NCI-H1105 (cell line): ENCODE measurements around the gene RAPGEF4.
A peak's percentile ranks its signal among the peaks of the same experiment; 100 is the strongest.
"Not testable (repeated sequence)": the region's sequence is repeated elsewhere in the genome, so short reads cannot be mapped to it uniquely, and the experiment has no call there.

Source experiments
- DNase-seq: peaks from one replicate; lab custom pipeline; 2025; lab: John Stamatoyannopoulos, UW

Gene RAPGEF4

DNA sequence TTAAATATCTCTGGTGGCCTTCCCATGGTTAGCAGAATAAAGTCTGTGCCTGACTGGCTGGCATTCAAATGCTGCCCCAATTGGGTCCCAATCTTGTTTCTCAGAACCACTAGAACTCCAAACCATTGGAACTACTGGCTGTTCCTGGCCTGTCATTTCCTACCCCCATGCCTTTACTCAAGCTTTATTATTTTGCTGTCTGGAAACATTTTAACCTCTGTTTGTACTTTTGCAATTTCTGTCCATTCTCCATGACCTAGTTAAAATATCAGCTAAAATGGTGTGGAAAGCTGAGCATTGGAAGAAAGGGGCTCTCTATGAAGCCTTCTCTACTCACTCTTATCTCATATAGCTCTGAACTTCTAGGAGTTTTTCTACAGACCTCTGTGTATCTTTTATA, 38.7 kb downstream of the RAPGEF4 start:
- DNase-seq = no peak

GRCh38 chr2:172775319-172775718, 39.7 kb downstream of the RAPGEF4 start:
- no peak for DNase-seq

GRCh38 chr2:172777431-172777830, 41.8 kb downstream of the RAPGEF4 start:
- no peak for DNase-seq

- DNase-seq = no peak
Measured at GRCh38 chr2:172782506-172783164, 47.0 kb downstream of the RAPGEF4 start.

DNA sequence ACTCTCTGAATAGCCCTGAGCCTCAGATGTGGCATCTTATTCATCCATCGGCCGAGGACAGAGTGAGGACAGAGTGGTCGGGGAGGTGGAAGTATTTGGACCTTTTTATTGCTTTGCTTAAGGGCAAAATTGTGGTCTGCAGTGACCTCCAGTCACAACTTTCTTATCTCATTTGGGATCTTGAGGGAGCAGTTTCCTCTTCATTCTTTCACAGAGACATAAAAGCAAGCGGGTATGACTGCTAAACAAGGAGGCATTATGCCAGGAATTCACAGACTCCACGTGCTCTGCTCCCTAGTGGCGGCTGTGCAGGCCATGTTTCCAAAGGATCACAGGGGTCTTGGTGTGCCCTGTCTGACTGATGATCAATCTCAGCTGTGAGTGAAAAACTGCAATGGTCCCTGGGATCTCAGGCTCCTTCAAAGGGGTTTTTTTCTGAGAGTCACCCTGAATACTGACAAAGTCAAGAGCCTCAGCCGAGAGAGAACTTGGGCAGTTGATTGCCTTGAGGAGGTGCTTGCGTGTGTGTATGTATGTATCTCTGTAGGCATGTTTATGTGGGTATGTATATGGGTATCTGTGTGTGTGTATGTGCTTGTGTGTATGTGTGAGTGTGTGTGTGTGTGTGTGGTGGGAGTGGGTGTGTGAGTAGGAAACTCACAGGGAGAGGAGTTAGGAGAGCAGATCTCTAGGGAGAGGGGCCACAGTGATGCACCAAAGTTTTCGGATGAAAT, 47.7 kb downstream of the RAPGEF4 start:
- DNase-seq = no peak

DNA sequence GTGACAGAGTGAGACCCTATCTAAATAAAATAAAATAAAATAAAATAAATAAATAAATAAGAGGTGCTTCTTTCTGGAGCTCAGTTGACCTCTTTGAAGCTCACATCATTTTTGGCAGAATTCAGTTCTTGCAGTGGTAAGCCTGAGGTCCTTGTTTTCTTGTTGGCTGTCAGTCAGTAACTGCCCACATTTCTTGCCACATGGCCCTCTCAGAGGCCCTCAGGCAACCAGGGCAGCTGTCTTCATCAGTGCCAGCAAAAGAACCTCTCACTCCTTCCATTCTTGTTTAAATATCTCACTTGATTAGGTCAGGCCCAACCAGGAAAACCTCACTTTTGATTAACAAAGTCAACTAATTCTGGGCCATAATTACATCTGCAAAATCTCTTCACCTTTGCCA, 53.2 kb downstream of the RAPGEF4 start:
- DNase-seq = no peak

GRCh38 chr2:172790404-172790803, 54.8 kb downstream of the RAPGEF4 start:
- no peak for DNase-seq

DNA sequence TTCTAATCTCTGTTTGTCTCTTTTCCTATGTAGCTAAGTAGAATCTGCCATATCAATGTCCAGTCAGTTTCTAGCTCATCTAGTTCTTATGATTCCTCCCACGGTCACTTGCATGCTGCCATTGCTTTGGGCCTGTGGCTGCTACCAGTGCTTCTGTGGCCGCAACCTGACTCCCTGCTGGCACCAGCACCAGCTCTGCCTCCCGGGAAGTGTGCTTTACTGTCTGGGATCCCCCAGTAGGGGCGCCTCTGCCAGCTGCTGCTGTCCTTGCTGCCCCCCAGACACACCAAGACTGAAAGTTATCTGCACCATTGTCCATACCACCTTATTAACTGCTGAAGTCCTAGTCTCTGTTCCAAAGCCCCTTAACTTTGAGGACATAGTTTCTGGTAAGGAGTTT, 56.3 kb downstream of the RAPGEF4 start:
- no peak for DNase-seq

DNA sequence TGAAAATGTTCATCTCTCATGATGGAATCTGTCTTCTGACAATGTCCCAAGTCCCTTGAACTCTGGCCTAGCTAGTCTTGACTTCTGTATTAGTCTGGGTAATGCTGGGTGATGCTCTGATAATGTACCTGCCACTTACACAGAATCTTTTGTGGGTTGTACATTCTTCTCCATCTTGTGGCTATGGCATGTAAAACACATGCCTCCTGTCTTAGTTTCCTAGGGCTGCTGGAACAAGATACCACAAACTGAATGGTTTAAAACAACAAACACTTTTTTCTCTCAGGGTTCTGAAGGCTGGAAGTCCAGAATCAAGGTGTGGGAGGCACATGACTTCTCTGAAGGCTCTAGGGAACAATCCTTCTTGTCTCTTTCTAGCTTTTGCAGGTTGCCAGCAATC, 57.1 kb downstream of the RAPGEF4 start:
- DNase-seq = no peak

GRCh38 chr2:172803308-172803707, 67.7 kb downstream of the RAPGEF4 start:
- DNase-seq = not testable (repeated sequence)

DNA sequence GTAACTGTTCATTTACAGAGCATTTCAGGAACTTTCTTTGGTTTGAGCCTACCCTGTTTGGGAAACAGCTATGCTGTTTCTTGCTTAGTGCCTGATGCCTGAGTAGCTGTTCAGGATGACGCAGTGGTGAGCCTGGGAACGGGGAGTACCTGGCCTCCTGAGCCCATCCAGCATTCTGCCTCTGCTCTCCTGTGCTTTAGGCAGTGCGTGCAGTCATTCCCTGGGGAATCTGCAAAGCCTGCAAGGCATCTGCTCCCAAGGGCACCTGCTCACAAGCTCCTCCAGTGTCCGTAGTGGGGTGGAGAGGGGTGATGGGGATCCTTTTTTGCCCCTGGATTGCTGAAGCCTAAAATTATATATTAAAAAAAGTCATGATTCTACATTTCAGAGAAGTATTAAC, 68.8 kb downstream of the RAPGEF4 start:
- no peak for DNase-seq

DNA sequence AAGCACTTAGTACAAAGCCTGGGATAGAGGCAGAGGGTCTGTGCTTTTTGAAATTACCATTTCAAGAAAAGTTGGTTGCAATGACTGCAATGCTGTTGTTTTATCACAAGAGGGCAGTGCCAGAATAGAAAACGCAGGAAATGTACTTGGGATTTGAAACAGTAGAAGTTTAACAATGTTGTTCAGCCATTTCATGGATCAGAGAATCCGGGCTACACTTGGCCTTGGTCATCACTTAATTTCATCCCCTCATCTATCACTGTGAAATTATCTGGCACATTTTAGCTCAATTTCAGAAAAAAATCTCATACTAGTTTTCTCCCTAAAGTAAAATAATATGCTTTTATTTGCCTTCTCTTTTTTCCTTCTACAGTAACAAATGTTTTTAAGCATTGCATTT, 70.8 kb downstream of the RAPGEF4 start:
- peak; percentile 14 for DNase-seq

DNA sequence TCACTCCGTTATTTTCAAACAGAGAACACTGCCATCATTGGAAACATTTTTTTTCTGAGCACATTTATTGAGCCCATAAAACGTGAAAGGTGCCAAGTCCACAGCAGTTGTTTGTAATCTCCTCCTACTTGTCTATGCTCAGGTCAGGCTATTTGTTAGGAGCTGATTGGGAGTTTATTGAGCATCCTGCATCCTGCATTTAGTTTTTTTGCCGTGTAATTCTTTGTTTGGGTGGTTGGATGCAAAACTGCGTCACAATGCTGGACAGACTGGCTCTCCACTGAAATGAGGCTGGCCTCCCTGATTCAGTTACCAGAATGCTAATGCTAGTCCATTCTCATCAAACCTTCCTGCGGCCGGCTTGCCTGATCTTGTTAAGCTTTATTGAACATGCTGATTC, 71.4 kb downstream of the RAPGEF4 start:
- DNase-seq = no peak

DNA sequence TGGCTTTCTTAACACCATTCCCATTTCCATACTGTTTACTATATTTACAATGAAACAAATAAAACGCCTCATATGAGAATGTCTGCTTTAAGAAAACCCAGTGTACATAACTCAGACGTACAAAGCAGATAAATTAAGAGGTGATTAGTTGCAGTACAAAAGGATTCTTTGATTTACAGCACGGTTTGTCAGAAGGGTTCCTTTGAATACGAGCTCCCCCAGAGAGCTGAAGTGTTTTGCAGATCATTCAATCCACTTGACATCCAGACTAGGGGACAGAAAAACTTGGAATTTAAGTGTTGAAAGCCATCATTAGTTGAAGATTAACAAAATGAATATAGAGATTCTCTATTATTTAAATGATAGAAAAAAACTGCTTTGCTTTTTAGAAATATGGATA, 72.5 kb downstream of the RAPGEF4 start:
- DNase-seq = no peak

DNA sequence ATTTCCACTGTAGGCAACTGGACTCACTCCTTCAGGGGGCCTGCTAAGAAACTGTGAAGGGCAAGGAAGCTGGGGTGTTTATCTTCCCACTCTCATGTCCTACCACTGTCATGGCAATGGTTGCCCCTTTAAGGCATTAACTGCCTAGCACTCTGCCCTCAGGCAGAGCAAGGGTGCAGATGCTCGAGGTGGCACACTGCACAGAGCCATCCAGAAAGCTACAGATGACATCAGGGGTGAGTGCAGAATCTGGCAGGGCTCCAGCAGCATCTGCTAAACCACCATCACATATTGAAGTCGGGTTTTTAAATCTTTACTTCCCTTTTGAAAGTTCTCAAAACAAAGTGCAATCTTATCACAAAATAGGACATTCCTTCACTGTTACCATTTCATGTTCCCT, 75.4 kb downstream of the RAPGEF4 start:
- no peak for DNase-seq

- no peak for DNase-seq
Measured at GRCh38 chr2:172812158-172812744, 76.6 kb downstream of the RAPGEF4 start.

- DNase-seq = no peak
Measured at GRCh38 chr2:172813314-172813888, 77.8 kb downstream of the RAPGEF4 start.

DNA sequence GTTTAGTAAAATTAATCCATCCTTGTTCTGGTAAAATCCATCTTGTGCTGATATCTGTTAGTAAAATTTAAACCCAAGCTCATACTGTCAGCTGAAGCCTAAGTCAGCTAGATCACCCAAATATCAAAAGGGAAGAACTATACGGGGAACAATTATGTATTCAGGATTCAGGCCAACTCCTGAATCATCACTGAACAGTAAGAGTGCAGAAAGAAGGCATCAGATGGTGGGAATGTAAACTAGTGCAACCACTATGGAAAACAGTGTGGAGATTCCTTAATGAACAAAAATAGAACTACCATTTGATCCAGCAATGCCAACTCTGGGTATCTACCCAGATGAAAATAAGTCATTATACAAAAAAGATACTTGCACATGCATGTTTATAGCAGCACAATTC, 81.8 kb downstream of the RAPGEF4 start:
- DNase-seq = no peak

DNA sequence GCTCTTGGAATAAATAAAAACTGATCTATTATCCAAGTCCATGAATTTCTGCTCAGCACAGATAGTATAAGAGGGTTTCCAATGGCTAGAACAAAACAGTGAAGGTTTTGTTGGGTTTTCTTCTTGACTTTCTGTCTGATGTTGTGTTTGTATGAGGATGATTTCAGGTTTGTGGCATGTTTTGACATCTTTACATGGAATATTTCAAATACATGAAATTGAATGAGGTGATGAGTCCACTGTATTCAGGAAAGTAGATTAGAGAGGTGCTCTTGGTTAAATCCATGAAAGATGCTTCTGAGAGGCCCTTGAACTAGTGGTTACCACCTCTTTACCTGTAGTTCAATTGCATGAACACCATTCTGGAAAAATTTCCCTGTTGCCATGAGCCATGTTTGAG, 84.3 kb downstream of the RAPGEF4 start:
- no peak for DNase-seq

DNA sequence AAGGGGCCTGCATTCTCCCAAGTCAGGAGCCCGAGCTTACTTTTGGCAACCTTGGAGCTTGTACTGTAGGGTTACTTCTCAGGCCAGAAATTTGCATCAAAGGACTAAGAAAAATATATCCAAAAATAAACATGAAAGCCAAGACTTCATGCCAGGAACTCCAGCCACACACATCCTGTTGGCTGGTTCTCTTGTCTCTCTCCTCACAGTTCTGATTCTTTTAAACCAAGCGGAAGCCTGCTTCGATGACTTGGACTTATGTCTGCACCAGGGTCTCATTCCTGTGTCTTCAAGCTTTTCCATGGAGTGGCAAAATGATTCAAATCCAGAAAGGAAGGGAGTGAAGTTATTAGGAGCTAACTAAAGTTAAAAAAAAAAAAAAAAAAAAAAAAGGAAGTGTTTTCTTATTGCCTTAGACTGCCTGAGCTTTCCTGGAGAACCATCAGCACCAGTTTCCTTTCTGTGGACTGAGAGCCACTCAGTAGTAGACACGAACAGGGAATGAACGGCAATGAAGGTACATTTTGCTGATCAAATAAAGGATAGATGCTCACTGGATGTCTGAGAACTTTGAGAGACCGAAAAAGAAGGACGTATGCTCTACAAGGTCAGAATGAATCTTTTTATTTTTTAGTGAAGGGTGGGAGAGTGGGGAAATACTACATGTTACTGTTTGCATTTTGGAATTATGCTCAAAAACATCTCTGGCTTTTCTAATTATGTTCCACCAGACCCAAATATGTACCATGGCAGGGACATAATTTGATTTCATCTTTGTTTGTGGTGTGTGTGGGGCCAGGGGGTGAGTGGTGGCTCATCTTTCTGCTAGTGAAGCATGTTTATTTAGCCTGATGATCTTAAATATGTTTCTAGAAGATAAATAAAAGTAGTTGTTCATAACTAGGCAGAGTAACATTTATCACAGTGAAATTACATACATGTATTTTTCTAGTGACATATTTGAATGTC, 86.0 kb downstream of the RAPGEF4 start:
- no peak for DNase-seq

DNA sequence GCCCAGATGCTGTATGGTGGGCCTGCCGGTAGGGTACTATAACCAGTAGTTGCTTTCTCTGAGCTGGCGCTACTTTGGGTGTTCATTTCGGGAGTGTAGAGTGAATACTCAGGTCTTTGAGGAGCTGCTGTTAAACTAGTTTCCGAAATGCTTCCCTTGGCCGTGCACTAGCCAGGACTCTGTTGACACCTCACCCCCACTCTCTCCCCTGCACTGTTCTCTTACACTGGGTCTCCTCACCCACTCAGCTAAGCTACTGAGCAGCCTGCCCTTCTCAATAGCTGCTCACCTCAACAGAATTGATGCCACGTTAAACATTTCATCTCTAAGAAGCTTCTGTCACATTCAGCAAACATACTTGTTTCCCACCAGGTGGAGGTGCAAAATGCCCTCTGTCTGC, 86.9 kb downstream of the RAPGEF4 start:
- no peak for DNase-seq

- no peak for DNase-seq
Measured at GRCh38 chr2:172823261-172823850, 87.7 kb downstream of the RAPGEF4 start.
